ENCODE data around the gene IDH3B.
"Not testable (repeated sequence)": the region's sequence is repeated elsewhere in the genome, so short reads cannot be mapped to it uniquely, and the experiment has no call there.

IDH3B gene

DNA sequence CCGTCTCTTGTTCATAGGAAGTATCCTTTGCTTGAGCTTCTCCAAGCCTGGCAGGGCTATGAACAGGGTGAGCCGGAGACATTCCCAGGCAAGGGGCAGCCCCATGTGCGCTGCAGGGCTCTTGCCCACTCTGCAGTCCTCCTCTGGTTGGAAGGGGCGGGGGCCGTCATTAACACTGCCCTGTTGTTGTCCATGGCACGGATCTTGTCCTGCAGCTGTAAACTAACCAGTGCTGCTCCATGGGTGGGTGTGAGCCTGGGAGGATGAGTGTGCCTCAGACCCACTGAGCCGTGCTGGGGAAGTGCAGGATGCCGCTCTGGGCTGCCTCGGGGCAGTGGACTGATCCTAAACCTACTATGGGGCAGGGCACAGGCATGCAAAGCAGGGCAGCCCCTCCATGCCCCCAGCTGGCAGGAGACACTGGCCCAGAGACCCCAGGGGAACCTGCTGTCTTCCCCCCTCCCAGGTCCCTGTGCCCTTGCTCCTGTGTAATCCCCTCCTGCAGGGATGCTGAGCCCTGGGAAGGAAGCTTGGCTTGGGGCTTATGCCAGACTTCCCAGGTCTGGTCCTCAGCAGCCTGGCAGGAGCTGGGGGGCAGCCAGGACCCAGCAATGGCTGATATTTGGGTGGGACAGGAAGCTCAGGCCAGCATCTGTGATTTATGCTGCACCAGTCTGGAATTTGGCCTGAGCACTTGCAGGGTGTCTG, 37.1 kb upstream of the IDH3B start:
- H3K9ac ChIP-seq (ENCODE audit: low read depth, low read length), result no peak overlapping the region
- no peaks in the 10 kb centered on the region for H3K9me3 ChIP-seq (replicated peaks; ENCODE audit: low read length)
- no peaks in the 10 kb centered on the region for H3K36me3 ChIP-seq (ENCODE audit: insufficient read depth, low read length)
- H3K4me2 ChIP-seq (ENCODE audit: low read length), result no peak overlapping the region
- H3K4me3 ChIP-seq (ENCODE audit: low read length), result no peak overlapping the region
- H3K27me3 ChIP-seq (ENCODE audit: control insufficient read depth, insufficient read depth, low read length), result peaks cover 78% of the 10 kb centered on the region
- no peaks in the 10 kb centered on the region for H3K4me1 ChIP-seq (ENCODE audit: control insufficient read depth, insufficient read depth, low read length)

DNA sequence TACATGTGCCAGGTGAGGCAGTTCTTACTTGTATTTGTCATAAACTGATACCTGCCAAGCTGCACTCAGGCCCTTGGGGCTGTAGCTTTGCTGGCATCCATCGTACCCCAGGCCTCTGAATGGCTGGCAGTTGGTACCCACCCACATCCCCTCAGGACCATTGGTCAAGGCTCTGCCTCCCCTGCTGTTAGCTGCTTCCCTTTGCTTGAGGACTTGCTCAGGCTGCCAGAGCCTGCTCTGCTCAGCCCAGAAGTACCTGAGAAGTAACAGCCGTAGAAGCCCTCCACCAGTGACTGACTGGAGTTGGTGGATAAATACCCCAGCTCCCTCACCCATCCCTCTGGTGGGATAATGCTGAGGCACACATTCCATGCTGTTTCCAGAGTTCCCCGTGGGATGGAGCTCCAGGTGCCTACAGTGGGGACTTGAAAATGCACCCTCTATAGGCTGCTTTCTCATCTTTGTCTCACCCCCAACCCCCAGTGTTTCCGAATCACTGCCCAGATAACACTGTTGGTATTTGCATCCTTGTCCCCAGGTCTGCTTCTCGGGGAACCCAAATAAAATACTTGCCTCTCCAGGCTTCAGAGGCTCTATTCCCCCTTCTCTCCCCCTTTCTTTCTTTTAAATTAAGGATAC, 35.9 kb upstream of the IDH3B start:
- H3K9me3 ChIP-seq (replicated peaks; ENCODE audit: low read length), result no peaks in the 10 kb centered on the region
- H3K4me1 ChIP-seq (ENCODE audit: control insufficient read depth, insufficient read depth, low read length), result no peaks in the 10 kb centered on the region
- H3K27me3 ChIP-seq (ENCODE audit: control insufficient read depth, insufficient read depth, low read length), result peaks cover 83% of the 10 kb centered on the region
- H3K4me2 ChIP-seq (ENCODE audit: low read length), result no peak overlapping the region
- no peaks in the 10 kb centered on the region for H3K36me3 ChIP-seq (ENCODE audit: insufficient read depth, low read length)
- no peak overlapping the region for H3K4me3 ChIP-seq (ENCODE audit: low read length)
- no peak overlapping the region for H3K9ac ChIP-seq (ENCODE audit: low read depth, low read length)

GRCh38 chr20:2698912-2699311, 34.9 kb upstream of the IDH3B start:
- Histone ChIP-seq H3K9me3 (replicated peaks; ENCODE audit: low read length) (no peaks in the 10 kb centered on the region), H3K4me2 (ENCODE audit: low read length) (no peak overlapping the region), H3K9ac (ENCODE audit: low read depth, low read length) (no peak overlapping the region), H3K4me1 (ENCODE audit: control insufficient read depth, insufficient read depth, low read length) (no peaks in the 10 kb centered on the region), H3K4me3 (ENCODE audit: low read length) (no peak overlapping the region), H3K36me3 (ENCODE audit: insufficient read depth, low read length) (no peaks in the 10 kb centered on the region), H3K27me3 (ENCODE audit: control insufficient read depth, insufficient read depth, low read length) (peaks cover 83% of the 10 kb centered on the region)

- Histone ChIP-seq H3K4me1 (ENCODE audit: control insufficient read depth, insufficient read depth, low read length) (no peaks in the 10 kb centered on the region), H3K27me3 (ENCODE audit: control insufficient read depth, insufficient read depth, low read length) (peaks cover 85% of the 10 kb centered on the region)
These were observed 34.3 kb upstream of the IDH3B start for GRCh38 chr20:2698186-2698817.

GRCh38 chr20:2697768-2698167, 33.8 kb upstream of the IDH3B start:
- H3K27me3 ChIP-seq (ENCODE audit: control insufficient read depth, insufficient read depth, low read length), result peaks cover 82% of the 10 kb centered on the region
- H3K9me3 ChIP-seq (replicated peaks; ENCODE audit: low read length), result no peaks in the 10 kb centered on the region

More at GRCh38 chr20:2698186-2698817, 34.3 kb upstream of the IDH3B start:
- H3K4me2 ChIP-seq (ENCODE audit: low read length), result no peak overlapping the region
- H3K9me3 ChIP-seq (replicated peaks; ENCODE audit: low read length), result no peaks in the 10 kb centered on the region
- H3K4me3 ChIP-seq (ENCODE audit: low read length), result no peak overlapping the region
- no peak overlapping the region for H3K9ac ChIP-seq (ENCODE audit: low read depth, low read length)
- no peaks in the 10 kb centered on the region for H3K36me3 ChIP-seq (ENCODE audit: insufficient read depth, low read length)

GRCh38 chr20:2696646-2697045, 32.6 kb upstream of the IDH3B start:
- Histone ChIP-seq H3K4me1 (ENCODE audit: control insufficient read depth, insufficient read depth, low read length) (peaks cover 5% of the 10 kb centered on the region), H3K4me2 (ENCODE audit: low read length) (no peak overlapping the region), H3K9ac (ENCODE audit: low read depth, low read length) (no peak overlapping the region), H3K36me3 (ENCODE audit: insufficient read depth, low read length) (no peaks in the 10 kb centered on the region), H3K27me3 (ENCODE audit: control insufficient read depth, insufficient read depth, low read length) (peaks cover 80% of the 10 kb centered on the region), H3K9me3 (replicated peaks; ENCODE audit: low read length) (no peaks in the 10 kb centered on the region), H3K4me3 (ENCODE audit: low read length) (no peak overlapping the region)

More at GRCh38 chr20:2697768-2698167, 33.8 kb upstream of the IDH3B start:
- no peaks in the 10 kb centered on the region for H3K4me1 ChIP-seq (ENCODE audit: control insufficient read depth, insufficient read depth, low read length)
- H3K9ac ChIP-seq (ENCODE audit: low read depth, low read length), result no peak overlapping the region
- no peak overlapping the region for H3K4me3 ChIP-seq (ENCODE audit: low read length)
- no peaks in the 10 kb centered on the region for H3K36me3 ChIP-seq (ENCODE audit: insufficient read depth, low read length)
- no peak overlapping the region for H3K4me2 ChIP-seq (ENCODE audit: low read length)

DNA sequence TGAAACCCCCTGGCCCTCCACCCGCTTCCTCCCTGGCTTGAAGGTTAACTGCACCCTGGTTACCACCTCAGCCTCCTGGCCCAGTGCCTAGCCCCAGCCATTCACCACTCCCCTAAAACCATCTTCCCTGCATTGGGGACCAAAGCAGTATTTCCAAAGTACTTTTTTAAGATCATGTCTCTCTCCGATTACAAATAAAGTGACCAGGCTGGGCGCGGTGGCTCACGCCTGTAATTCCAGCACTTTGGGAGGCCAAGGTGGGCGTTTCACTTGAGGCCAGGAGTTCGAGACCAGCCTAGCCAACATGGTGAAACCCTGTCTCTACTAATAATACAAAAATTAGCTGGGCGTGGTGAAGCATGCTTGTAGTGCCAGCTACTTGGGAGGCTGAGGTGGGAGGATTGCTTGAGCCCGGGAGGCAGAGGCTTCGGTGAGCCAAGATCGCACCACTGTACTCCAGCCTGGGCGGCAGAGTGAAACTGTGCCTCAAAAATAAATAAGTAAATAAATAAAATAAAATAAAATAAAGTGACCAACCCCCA, 32.0 kb upstream of the IDH3B start:
- H3K9ac ChIP-seq (ENCODE audit: low read depth, low read length); H3K4me1 ChIP-seq (ENCODE audit: control insufficient read depth, insufficient read depth, low read length); H3K9me3 ChIP-seq (replicated peaks; ENCODE audit: low read length); H3K4me3 ChIP-seq (ENCODE audit: low read length); H3K4me2 ChIP-seq (ENCODE audit: low read length); H3K36me3 ChIP-seq (ENCODE audit: insufficient read depth, low read length): not testable (repeated sequence)
- peaks cover 80% of the 10 kb centered on the region for H3K27me3 ChIP-seq (ENCODE audit: control insufficient read depth, insufficient read depth, low read length)

DNA sequence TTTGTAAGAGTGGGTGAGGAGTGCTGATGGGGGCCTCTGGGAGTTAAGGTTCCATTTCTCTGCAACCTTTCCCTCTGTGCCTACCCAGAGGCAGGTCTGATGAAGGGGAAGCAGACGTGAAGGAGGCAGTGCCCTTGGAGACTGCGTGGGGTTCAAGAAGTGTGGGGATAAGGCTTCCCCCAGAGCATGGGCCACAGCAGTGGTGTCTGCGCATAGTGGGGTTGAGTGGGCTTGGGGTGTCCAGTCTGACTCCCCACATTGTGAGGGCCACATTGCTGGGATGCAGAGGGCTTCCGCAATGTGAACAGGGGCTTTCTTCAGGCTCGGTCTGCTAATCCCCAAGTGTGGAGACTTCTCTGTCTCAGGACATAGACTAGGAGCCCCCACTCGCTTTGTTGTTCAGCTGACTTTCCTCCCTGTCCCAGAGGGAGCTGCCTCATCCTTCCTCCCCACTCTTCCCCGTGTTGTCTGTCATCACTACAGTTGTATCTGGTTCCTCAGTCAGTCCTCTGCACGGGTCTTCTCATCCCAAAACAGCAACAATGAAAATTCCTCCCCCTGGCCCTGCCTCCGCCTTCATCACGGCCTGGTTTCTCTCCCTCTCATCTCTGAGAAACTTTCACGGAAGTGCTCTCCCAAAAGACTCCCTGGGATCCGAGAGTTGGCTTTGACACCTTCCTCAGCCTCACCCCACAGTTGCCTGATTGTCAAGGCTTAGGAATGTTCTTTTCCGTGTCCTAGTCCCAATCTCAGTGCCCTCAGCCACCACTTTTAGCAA, 31.4 kb upstream of the IDH3B start:
- Histone ChIP-seq H3K9me3 (replicated peaks; ENCODE audit: low read length) (no peaks in the 10 kb centered on the region), H3K36me3 (ENCODE audit: insufficient read depth, low read length) (no peaks in the 10 kb centered on the region), H3K4me2 (ENCODE audit: low read length) (no peak overlapping the region), H3K9ac (ENCODE audit: low read depth, low read length) (no peak overlapping the region), H3K4me1 (ENCODE audit: control insufficient read depth, insufficient read depth, low read length) (peaks cover 5% of the 10 kb centered on the region), H3K27me3 (ENCODE audit: control insufficient read depth, insufficient read depth, low read length) (peaks cover 80% of the 10 kb centered on the region), H3K4me3 (ENCODE audit: low read length) (no peak overlapping the region)

DNA sequence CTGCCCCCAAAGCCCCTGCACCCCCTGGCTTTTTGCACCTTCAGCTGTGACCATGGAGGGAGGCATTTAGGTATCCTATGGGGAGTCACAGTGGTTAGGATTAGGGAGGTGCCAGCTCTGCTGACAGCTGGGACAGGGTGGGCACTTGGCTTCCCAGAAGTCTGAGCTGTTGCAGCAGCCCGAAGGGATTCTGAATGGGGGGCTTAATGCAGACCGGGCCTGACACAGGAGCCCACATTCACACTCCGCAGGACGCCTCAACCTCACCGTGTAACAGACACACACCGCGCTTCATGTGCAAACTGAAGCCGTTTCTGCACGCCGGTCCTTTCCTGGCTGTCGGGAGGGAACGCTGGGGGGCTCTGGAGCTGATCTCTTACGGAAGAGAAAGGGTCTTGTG, 30.5 kb upstream of the IDH3B start:
- Histone ChIP-seq H3K4me2 (ENCODE audit: low read length) (no peak overlapping the region), H3K4me1 (ENCODE audit: control insufficient read depth, insufficient read depth, low read length) (peaks cover 5% of the 10 kb centered on the region), H3K36me3 (ENCODE audit: insufficient read depth, low read length) (no peaks in the 10 kb centered on the region), H3K9me3 (replicated peaks; ENCODE audit: low read length) (no peaks in the 10 kb centered on the region), H3K9ac (ENCODE audit: low read depth, low read length) (no peak overlapping the region), H3K4me3 (ENCODE audit: low read length) (no peak overlapping the region), H3K27me3 (ENCODE audit: control insufficient read depth, insufficient read depth, low read length) (peaks cover 80% of the 10 kb centered on the region)

- no peak overlapping the region for H3K4me2 ChIP-seq (ENCODE audit: low read length)
- peaks cover 5% of the 10 kb centered on the region for H3K4me1 ChIP-seq (ENCODE audit: control insufficient read depth, insufficient read depth, low read length)
- no peak overlapping the region for H3K4me3 ChIP-seq (ENCODE audit: low read length)
- H3K36me3 ChIP-seq (ENCODE audit: insufficient read depth, low read length), result no peaks in the 10 kb centered on the region
- no peaks in the 10 kb centered on the region for H3K9me3 ChIP-seq (replicated peaks; ENCODE audit: low read length)
- H3K9ac ChIP-seq (ENCODE audit: low read depth, low read length), result no peak overlapping the region
- H3K27me3 ChIP-seq (ENCODE audit: control insufficient read depth, insufficient read depth, low read length), result peaks cover 80% of the 10 kb centered on the region
These were observed 30.0 kb upstream of the IDH3B start for GRCh38 chr20:2694008-2694471.
